MM.1S (cell line): ENCODE results near the gene PLCB1.

Source experiments
- CTCF ChIP-seq: fragments of 300-600 bp; sonication (generic); IDR thresholded peaks from 2 replicates; pipeline ENCODE4 v1.5.1; 2016; ENCODE audit warnings: antibody characterized with exemption, low read length, mixed read lengths
- EZH2phosphoT487 ChIP-seq: fragments of 300-600 bp; sonication (generic); IDR thresholded peaks from 2 replicates; pipeline ENCODE4 v1.6.1; 2018; ENCODE audit warnings: antibody characterized with exemption, low read length

- TF ChIP-seq CTCF (no peak), EZH2phosphoT487 (no peak)
Observed at GRCh38 chr20:8891039-8891438, 759.0 kb downstream of the PLCB1 start.
